NCI-H1930 (cell line): Measurements from ENCODE around the gene TAF6L.
"Not testable (repeated sequence)": the region's sequence is repeated elsewhere in the genome, so short reads cannot be mapped to it uniquely, and the experiment has no call there.

Source experiments
- DNase-seq, 2 experiments: peaks; one replicate each; lab custom pipeline; 2025; lab: John Stamatoyannopoulos, UW

TAF6L gene

GRCh38 chr11:62757846-62758788 is 13.1 kb upstream of the TAF6L start:
- no peak for DNase-seq

GRCh38 chr11:62760867-62761227 is 10.3 kb upstream of the TAF6L start:
- not testable (repeated sequence) for DNase-seq

GRCh38 chr11:62770778-62771143 is 435 bp upstream of the TAF6L start:
- DNase-seq, result no peak

- DNase-seq, result no peak
These were observed 3.2 kb downstream of the TAF6L start for GRCh38 chr11:62774407-62774806.

GRCh38 chr11:62775646-62776045 is 4.5 kb downstream of the TAF6L start:
- no peak for DNase-seq

- no peak for DNase-seq
These were observed 6.2 kb downstream of the TAF6L start for GRCh38 chr11:62777389-62777788.

- no peak for DNase-seq
These were observed 7.2 kb downstream of the TAF6L start for GRCh38 chr11:62778441-62778840.

- DNase-seq, result no peak
These were observed 11.6 kb downstream of the TAF6L start for GRCh38 chr11:62782753-62783152.

- DNase-seq, result peak; percentile 63 to 82
These were observed 15.3 kb downstream of the TAF6L start for GRCh38 chr11:62786318-62787004.

- DNase-seq, result peak; percentile 95 to 97
These were observed 16.0 kb downstream of the TAF6L start, which contains the start of gene TMEM179B for GRCh38 chr11:62787005-62787759. Gene TMEM179B, plus strand, starts transcription at chr11:62787402. Its CDS starts 30 bp downstream, at chr11:62787432.

GRCh38 chr11:62788991-62789390 is 17.8 kb downstream of the TAF6L start:
- no peak for DNase-seq

- no peak for DNase-seq
These were observed 18.4 kb downstream of the TAF6L start for GRCh38 chr11:62789576-62789975.

GRCh38 chr11:62791501-62792201 is 20.5 kb downstream of the TAF6L start, which contains the start of gene TMEM223:
Gene TMEM223, minus strand, starts transcription at chr11:62792006. Its CDS starts 12 bp downstream, at chr11:62791994.
- DNase-seq, result peak; percentile 61 to 80

GRCh38 chr11:62792202-62792575 is 21.0 kb downstream of the TAF6L start:
- no peak for DNase-seq

- DNase-seq, result no peak
These were observed 23.1 kb downstream of the TAF6L start for GRCh38 chr11:62794201-62794775.

GRCh38 chr11:62796281-62796680 is 25.1 kb downstream of the TAF6L start:
- no peak for DNase-seq

GRCh38 chr11:62799486-62799885 is 28.3 kb downstream of the TAF6L start:
- DNase-seq, result no peak

GRCh38 chr11:62801071-62801470 is 29.9 kb downstream of the TAF6L start:
- no peak for DNase-seq

GRCh38 chr11:62804310-62805075 is 33.3 kb downstream of the TAF6L start:
- no peak for DNase-seq

GRCh38 chr11:62805076-62805892 is 34.1 kb downstream of the TAF6L start, which contains the start of gene NXF1:
Gene NXF1, minus strand, starts transcription at chr11:62805440. Its CDS starts 84 bp downstream, at chr11:62805356.
- DNase-seq, result peak; percentile 88 to 95
